Stomach (tissue), 4 donors: Measurements from ENCODE around the gene MAPKAPK3.

ENCODE experiments used
- EP300 ChIP-seq: sonication (generic); formaldehyde crosslinking; IDR thresholded peaks from one replicate; pipeline ENCODE4 v1.6.1; 2017; ENCODE audit warnings: antibody characterized with exemption
- POLR2A ChIP-seq, 4 donors: fragments of 450-650 bp; IDR thresholded peaks; one replicate each; pipeline ENCODE4 v1.6.1; 2016; ENCODE audit warnings: antibody characterized with exemption in 4 of 4, control low read depth in 2 of 4, mild to moderate bottlenecking in 1 of 4, moderate library complexity in 1 of 4
- POLR2AphosphoS5 ChIP-seq, 3 donors: sonication (generic); formaldehyde crosslinking; IDR thresholded peaks; one replicate each; pipeline ENCODE4 v1.6.1; 2016; ENCODE audit warnings: antibody characterized with exemption in 3 of 3
- TF ChIP-seq, protein P1 (sequence below), 7 experiments: fragments of 450-650 bp in 4 of 7; fragments of 200-600 bp in 3 of 7; sonication (generic) in 3 of 7; IDR thresholded peaks; one replicate each; pipeline ENCODE4 v1.5.1; 2016 to 2019; ENCODE audit warnings: antibody characterized with exemption in 7 of 7, control low read depth in 2 of 7, mild to moderate bottlenecking in 1 of 7

DNA sequence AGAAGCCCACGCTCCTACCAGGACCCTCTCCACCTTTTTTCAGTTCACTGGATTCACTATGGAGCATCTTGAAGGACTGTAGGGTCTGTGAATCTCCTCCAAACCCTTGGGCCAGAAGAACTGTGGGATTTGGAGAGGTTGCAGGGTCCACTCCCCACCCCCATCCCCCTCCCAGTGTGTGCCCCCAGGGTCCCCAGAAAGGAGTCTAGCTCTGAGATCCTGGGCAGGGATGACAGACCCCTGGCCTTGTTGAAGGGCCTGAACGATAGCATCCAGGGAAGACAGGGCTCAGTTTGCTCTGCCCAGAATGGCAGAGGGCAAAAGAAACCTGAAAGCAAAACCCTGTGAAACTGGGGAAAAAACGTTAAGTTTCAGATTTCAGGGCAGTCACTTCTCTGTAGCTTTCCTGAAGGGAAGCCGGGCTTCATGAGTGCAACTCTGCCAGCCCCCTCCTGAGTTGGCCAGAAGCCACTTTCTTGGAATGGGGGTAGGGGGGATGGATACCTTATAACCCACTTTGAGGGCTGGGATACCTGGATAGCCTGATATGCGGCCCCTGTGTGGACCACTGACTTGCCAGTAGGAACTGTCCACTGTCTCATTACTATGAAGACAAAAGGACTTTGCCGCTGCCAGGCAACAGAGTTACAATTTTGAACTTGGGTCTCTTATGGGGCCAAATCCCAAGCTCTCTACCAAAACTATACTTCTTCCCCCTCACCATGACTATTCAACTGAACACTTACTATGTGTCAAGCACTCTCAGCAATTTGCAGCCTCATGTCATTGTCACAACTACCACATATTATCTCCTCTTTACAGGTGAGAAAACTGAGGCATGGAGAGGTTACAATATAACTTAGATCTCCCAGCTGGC is 3.7 kb upstream of the MAPKAPK3 start:
- TF ChIP-seq, protein P1, sequence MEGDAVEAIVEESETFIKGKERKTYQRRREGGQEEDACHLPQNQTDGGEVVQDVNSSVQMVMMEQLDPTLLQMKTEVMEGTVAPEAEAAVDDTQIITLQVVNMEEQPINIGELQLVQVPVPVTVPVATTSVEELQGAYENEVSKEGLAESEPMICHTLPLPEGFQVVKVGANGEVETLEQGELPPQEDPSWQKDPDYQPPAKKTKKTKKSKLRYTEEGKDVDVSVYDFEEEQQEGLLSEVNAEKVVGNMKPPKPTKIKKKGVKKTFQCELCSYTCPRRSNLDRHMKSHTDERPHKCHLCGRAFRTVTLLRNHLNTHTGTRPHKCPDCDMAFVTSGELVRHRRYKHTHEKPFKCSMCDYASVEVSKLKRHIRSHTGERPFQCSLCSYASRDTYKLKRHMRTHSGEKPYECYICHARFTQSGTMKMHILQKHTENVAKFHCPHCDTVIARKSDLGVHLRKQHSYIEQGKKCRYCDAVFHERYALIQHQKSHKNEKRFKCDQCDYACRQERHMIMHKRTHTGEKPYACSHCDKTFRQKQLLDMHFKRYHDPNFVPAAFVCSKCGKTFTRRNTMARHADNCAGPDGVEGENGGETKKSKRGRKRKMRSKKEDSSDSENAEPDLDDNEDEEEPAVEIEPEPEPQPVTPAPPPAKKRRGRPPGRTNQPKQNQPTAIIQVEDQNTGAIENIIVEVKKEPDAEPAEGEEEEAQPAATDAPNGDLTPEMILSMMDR (IDR thresholded peaks at IDR 0.05): no peak
- TF ChIP-seq POLR2A (IDR thresholded peaks at IDR 0.05): no peak
- TF ChIP-seq POLR2AphosphoS5 (IDR thresholded peaks at IDR 0.05): no peak
- TF ChIP-seq EP300: no peak
